Trophoblast cell (in vitro differentiated cells and primary cell): ENCODE results near the gene TH.

Source experiments
- DNase-seq, 2 donors: peaks; one replicate each; pipeline ENCODE4 v3.0.0-alpha.2; 2016
- H2AFZ ChIP-seq: 2 replicates; pipeline ENCODE4 v1.6.1; 2013; ENCODE audit warnings: low read length, moderate library complexity, mild to moderate bottlenecking; ENCODE audit not compliant: insufficient read depth, poor library complexity
- H2AK5ac ChIP-seq: 2 replicates; pipeline ENCODE4 v1.6.1; 2013; ENCODE audit warnings: mild to moderate bottlenecking, low read length
- H2BK120ac ChIP-seq: 2 replicates; pipeline ENCODE4 v1.6.1; 2013; ENCODE audit warnings: low read length, mild to moderate bottlenecking, moderate library complexity; ENCODE audit not compliant: insufficient read depth, poor library complexity
- H2BK12ac ChIP-seq: 2 replicates; pipeline ENCODE4 v1.6.1; 2013; ENCODE audit warnings: mild to moderate bottlenecking, low read length, moderate library complexity
- H2BK5ac ChIP-seq: 2 replicates; pipeline ENCODE4 v1.6.1; 2013; ENCODE audit warnings: low read length, low read depth, moderate library complexity, mild to moderate bottlenecking; ENCODE audit not compliant: poor library complexity
- H3K14ac ChIP-seq: 2 replicates; pipeline ENCODE4 v1.6.1; 2013; ENCODE audit warnings: mild to moderate bottlenecking, low read length
- H3K18ac ChIP-seq: 2 replicates; pipeline ENCODE4 v1.6.1; 2013; ENCODE audit warnings: mild to moderate bottlenecking, low read length
- H3K23ac ChIP-seq: 2 replicates; pipeline ENCODE4 v1.6.1; 2013; ENCODE audit warnings: low read length
- H3K27ac ChIP-seq: 2 replicates; pipeline ENCODE4 v1.5.1; 2013; ENCODE audit warnings: low read depth, mild to moderate bottlenecking, inconsistent platforms, low read length, moderate library complexity
- H3K27me3 ChIP-seq: 2 replicates; pipeline ENCODE4 v1.6.1; 2013; ENCODE audit warnings: inconsistent platforms, mild to moderate bottlenecking, low read length, moderate library complexity; ENCODE audit not compliant: insufficient read depth
- H3K36me3 ChIP-seq, 2 experiments: 1 replicate in 1 of 2; 2 replicates in 1 of 2; pipeline ENCODE4 v1.6.1; 2013; ENCODE audit warnings: low read length in 2 of 2, mild to moderate bottlenecking in 2 of 2, moderate library complexity in 1 of 2; ENCODE audit not compliant: insufficient read depth in 2 of 2, control insufficient read depth in 1 of 2
- H3K4ac ChIP-seq: 2 replicates; pipeline ENCODE4 v1.6.1; 2013; ENCODE audit warnings: low read depth, mild to moderate bottlenecking, low read length, moderate library complexity
- H3K4me1 ChIP-seq, 2 experiments: 1 replicate in 1 of 2; 2 replicates in 1 of 2; pipeline ENCODE4 v1.6.1; 2013; ENCODE audit warnings: low read length in 2 of 2, mild to moderate bottlenecking in 2 of 2, moderate library complexity in 1 of 2; ENCODE audit not compliant: insufficient read depth in 2 of 2, control insufficient read depth in 1 of 2
- H3K4me2 ChIP-seq: 2 replicates; pipeline ENCODE4 v1.6.1; 2013; ENCODE audit warnings: inconsistent platforms, mild to moderate bottlenecking, low read length, moderate library complexity
- H3K4me3 ChIP-seq: 2 replicates; pipeline ENCODE4 v1.5.1; 2013; ENCODE audit warnings: mild to moderate bottlenecking, low read depth, low read length, inconsistent platforms
- H3K79me1 ChIP-seq: one replicate; pipeline ENCODE4 v1.6.1; 2013; ENCODE audit warnings: low read length
- H3K79me2 ChIP-seq: 2 replicates; pipeline ENCODE4 v1.6.1; 2013; ENCODE audit warnings: low read length, mild to moderate bottlenecking; ENCODE audit not compliant: control insufficient read depth, insufficient read depth, poor library complexity
- H3K9ac ChIP-seq: 2 replicates; pipeline ENCODE4 v1.6.1; 2013; ENCODE audit warnings: mild to moderate bottlenecking, low read length
- H3K9me3 ChIP-seq: 2 replicates; pipeline ENCODE4 v1.6.1; 2013; ENCODE audit warnings: low read depth, mild to moderate bottlenecking, control low read depth, inconsistent platforms, low read length; ENCODE audit not compliant: insufficient read depth
- H4K12ac ChIP-seq: 2 replicates; pipeline ENCODE4 v1.6.1; 2013; ENCODE audit warnings: low read depth, mild to moderate bottlenecking, low read length, moderate library complexity
- H4K8ac ChIP-seq: 2 replicates; pipeline ENCODE4 v1.6.1; 2013; ENCODE audit warnings: low read depth, mild to moderate bottlenecking, low read length, moderate library complexity
- H4K91ac ChIP-seq: one replicate; pipeline ENCODE4 v1.6.1; 2013; ENCODE audit warnings: low read depth, mild to moderate bottlenecking, low read length, moderate library complexity
- WGBS: extraction: QIAGEN DNeasy Blood & Tissue Kit; methylation state at CpG from one replicate; pipeline ENCODE4 v1.1.7; 2013; ENCODE audit warnings: missing lambda C conversion rate; ENCODE audit not compliant: insufficient read length, insufficient coverage; ENCODE audit errors: extremely low coverage; 5-methylcytosine and 5-hydroxymethylcytosine counted together

Gene TH

GRCh38 chr11:2142300-2142759 is 29.3 kb downstream of the TH start:
- Histone ChIP-seq H3K4me1 (peaks cover 3 to 5% of the 10 kb centered on the region in 2 experiments), H3K9ac (no peak overlapping the region), H4K8ac (no peak overlapping the region), H3K79me2 (peaks cover 5% of the 10 kb centered on the region), H3K27me3 (peaks cover 73% of the 10 kb centered on the region), H4K12ac (no peak overlapping the region), H3K4ac (no peak overlapping the region), H2AFZ (no peak overlapping the region), H3K36me3 (no peaks in the 10 kb centered on the region), H2BK120ac (no peak overlapping the region), H3K23ac (no peak overlapping the region), H3K79me1 (peaks cover 17% of the 10 kb centered on the region), H3K4me3 (no peak overlapping the region), H3K9me3 (peaks cover 3% of the 10 kb centered on the region), H2BK12ac (no peak overlapping the region), H2AK5ac (no peak overlapping the region), H2BK5ac (peak overlapping the region; percentile 27), H3K4me2 (no peak overlapping the region), H4K91ac (peak overlapping the region; percentile 26), H3K14ac (no peak overlapping the region), H3K27ac (no peak overlapping the region), H3K18ac (no peak overlapping the region)
- no CpG with 5 or more reads among the region's 5 CpGs for WGBS
- peak in 1 of 2 donors; percentile 57 for DNase-seq

GRCh38 chr11:2140411-2141400 is 30.9 kb downstream of the TH start:
- H2AK5ac ChIP-seq = no peak overlapping the region
- H3K36me3 ChIP-seq = peaks cover 0 to under 1% of the 10 kb centered on the region in 2 experiments
- H2AFZ ChIP-seq = peak overlapping the region; percentile 55
- peak overlapping the region; percentile 21 for H2BK120ac ChIP-seq
- no peak overlapping the region for H3K9ac ChIP-seq
- H3K4me2 ChIP-seq = peak overlapping the region; percentile 52
- H3K79me1 ChIP-seq = peaks cover 15% of the 10 kb centered on the region
- no peak overlapping the region for H3K27ac ChIP-seq
- H3K23ac ChIP-seq = no peak overlapping the region
- H3K14ac ChIP-seq = peak overlapping the region; percentile 68
- H3K27me3 ChIP-seq = peaks cover 66% of the 10 kb centered on the region
- peaks cover 4% of the 10 kb centered on the region for H3K9me3 ChIP-seq
- H2BK12ac ChIP-seq = peak overlapping the region; percentile 8
- H4K12ac ChIP-seq = no peak overlapping the region
- H2BK5ac ChIP-seq = peak overlapping the region; percentile 66
- peak overlapping the region; percentile 78 for H3K18ac ChIP-seq
- H3K4me1 ChIP-seq = peaks cover 5 to 9% of the 10 kb centered on the region in 2 experiments
- peak overlapping the region; percentile 66 for H3K4me3 ChIP-seq
- peak in 1 of 2 donors; percentile 38 for DNase-seq
- H4K8ac ChIP-seq = peak overlapping the region; percentile 65
- WGBS = no CpG with 5 or more reads among the region's 102 CpGs
- peak overlapping the region; percentile 33 for H3K4ac ChIP-seq
- H3K79me2 ChIP-seq = peaks cover 5% of the 10 kb centered on the region
- H4K91ac ChIP-seq = peak overlapping the region; percentile 75

GRCh38 chr11:2139621-2140337 is 31.8 kb downstream of the TH start:
- WGBS = no CpG with 5 or more reads among the region's 57 CpGs
- peaks cover 15% of the 10 kb centered on the region for H3K79me1 ChIP-seq
- H2AFZ ChIP-seq = peak overlapping the region; percentile 53
- peaks cover 5 to 10% of the 10 kb centered on the region in 2 experiments for H3K4me1 ChIP-seq
- H3K14ac ChIP-seq = peak overlapping the region; percentile 53
- H2BK120ac ChIP-seq = peak overlapping the region; percentile 78
- peak overlapping the region; percentile 36 for H3K4me3 ChIP-seq
- H3K23ac ChIP-seq = no peak overlapping the region
- H3K9ac ChIP-seq = no peak overlapping the region
- H4K8ac ChIP-seq = peak overlapping the region; percentile 7
- H3K27me3 ChIP-seq = peaks cover 58% of the 10 kb centered on the region
- peak overlapping the region; percentile 52 for H3K4me2 ChIP-seq
- H4K91ac ChIP-seq = peak overlapping the region; percentile 92
- H2BK5ac ChIP-seq = no peak overlapping the region
- peaks cover 6 to 9% of the 10 kb centered on the region in 2 experiments for H3K36me3 ChIP-seq
- peak overlapping the region; percentile 66 for H2AK5ac ChIP-seq
- peak overlapping the region; percentile 55 for H3K4ac ChIP-seq
- no peak overlapping the region for H3K27ac ChIP-seq
- peak overlapping the region; percentile 22 for H4K12ac ChIP-seq
- H2BK12ac ChIP-seq = peak overlapping the region; percentile 73
- peak in 1 of 2 donors; percentile 61 for DNase-seq
- H3K18ac ChIP-seq = peak overlapping the region; percentile 89
- peaks cover 1% of the 10 kb centered on the region for H3K9me3 ChIP-seq
- H3K79me2 ChIP-seq = peaks cover 5% of the 10 kb centered on the region

- Histone ChIP-seq H3K79me1 (peaks cover 13% of the 10 kb centered on the region), H3K4ac (peak within 1 kb of the TSS; percentile 55), H3K4me2 (peak within 1 kb of the TSS; percentile 55), H3K23ac (no peak within 1 kb of the TSS), H3K79me2 (peaks cover 5% of the 10 kb centered on the region), H3K9me3 (peaks cover 1% of the 10 kb centered on the region), H3K14ac (peak within 1 kb of the TSS; percentile 53), H2BK120ac (peak within 1 kb of the TSS; percentile 78), H3K4me3 (peak within 1 kb of the TSS; percentile 69), H4K12ac (peak within 1 kb of the TSS; percentile 22), H3K27me3 (peaks cover 52% of the 10 kb centered on the region), H2AK5ac (peak within 1 kb of the TSS; percentile 66), H2BK5ac (no peak within 1 kb of the TSS), H4K8ac (peak within 1 kb of the TSS; percentile 44), H2BK12ac (peak within 1 kb of the TSS; percentile 73), H3K36me3 (peaks cover 12 to 14% of the 10 kb centered on the region in 2 experiments), H4K91ac (peak within 1 kb of the TSS; percentile 92), H3K4me1 (peaks cover 5 to 8% of the 10 kb centered on the region in 2 experiments), H3K27ac (no peak within 1 kb of the TSS), H3K18ac (peak within 1 kb of the TSS; percentile 89), H3K9ac (no peak within 1 kb of the TSS), H2AFZ (peak within 1 kb of the TSS; percentile 53)
- DNase-seq = peak; percentile 54 to 64
- WGBS = no CpG with 5 or more reads among the region's 62 CpGs
These were observed 32.5 kb downstream of the TH start, which contains the start of gene IGF2 for GRCh38 chr11:2139123-2139521. IGF2 (minus strand) TSS chr11:2139389; CDS start chr11:2135523, 3,866 bp downstream.
